ENCODE measurements around the gene RTEL1. TPM values are rescaled to one million over a fixed set of nuclear protein-coding genes. Genes with fewer than 3 reads are reported as not detected.

Gene RTEL1
- total and polyA plus RNA-seq, 9 of the 15 experiments (the other 6 are each of a cell fraction or from before 2014, with no cell fraction given) = 0.36 to 61.0 (median 17.9) TPM

DNA sequence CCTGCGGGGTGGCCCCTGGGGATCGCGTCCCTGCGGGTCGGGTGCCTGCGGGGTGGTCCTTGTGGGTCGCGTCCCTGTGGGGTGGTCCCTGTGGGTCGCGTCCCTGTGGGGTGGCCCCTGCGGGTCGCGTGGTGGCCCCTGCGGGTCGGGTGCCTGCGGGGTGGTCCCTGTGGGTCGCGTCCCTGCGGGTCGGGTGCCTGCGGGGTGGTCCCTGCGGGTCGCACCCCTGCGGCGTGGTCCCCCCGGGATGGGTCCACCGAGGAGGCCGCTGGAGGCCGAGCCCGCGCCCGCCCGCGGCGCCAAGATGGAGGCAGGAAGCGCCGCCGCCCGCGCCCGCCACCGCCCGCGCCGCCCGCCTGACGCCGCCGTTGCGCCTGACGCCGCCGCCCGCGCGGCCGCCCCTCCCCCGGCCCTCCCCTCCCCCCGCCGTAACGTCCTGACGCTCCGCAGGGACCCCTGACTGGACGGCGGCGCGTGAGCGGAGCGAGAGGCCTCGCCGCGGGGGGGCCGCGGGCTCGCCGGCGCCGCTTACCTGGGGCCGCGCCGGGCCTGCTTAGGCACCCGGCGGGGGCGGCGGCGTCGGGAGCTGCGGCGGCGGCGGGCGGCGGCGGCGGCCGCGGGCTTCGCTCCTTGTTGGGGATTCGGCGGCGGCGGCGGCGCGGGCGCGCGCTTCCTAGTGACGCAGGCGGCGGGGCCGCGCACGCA, 31.5 kb upstream of the RTEL1 start, which contains the start of gene GMEB2 (continued):
- TF ChIP-seq E2F3 (CRISPR knock-in tag; IDR thresholded peaks at IDR 0.05) (0 out of 2 replicates have a peak, but pooled peaks have one; percentile 56), CC2D1A (IDR thresholded peaks at IDR 0.05) (no peak), POU5F1 (IDR thresholded peaks at IDR 0.05; ENCODE audit: borderline replicate concordance, low read depth, low read length, partially characterized antibody) (no peak), RFX7 (CRISPR knock-in tag; IDR thresholded peaks at IDR 0.05) (no peak), GABPB2 (CRISPR knock-in tag; conservative IDR thresholded peaks at IDR 0.05) (no peak), BHLHE40 (IDR thresholded peaks at IDR 0.05; ENCODE audit: low read length) (no peak; the same call in 1 of the 2 replicates), BDP1 (IDR thresholded peaks at IDR 0.05; ENCODE audit: insufficient read depth, insufficient read length) (no peak), RB1 (IDR thresholded peaks at IDR 0.05; ENCODE audit: low read depth) (peak; percentile 79), ZNF197 (CRISPR knock-in tag; IDR thresholded peaks at IDR 0.05; ENCODE audit: low read depth) (peak; percentile 92; the same call in 1 of the 2 replicates), ZNF766 (CRISPR knock-in tag; conservative IDR thresholded peaks at IDR 0.05) (peak; percentile 63; the same call in 1 of the 2 replicates), RBM14 (IDR thresholded peaks at IDR 0.05; ENCODE audit: borderline replicate concordance, insufficient read depth, low read depth, low read length) (no peak), MCM7 (IDR thresholded peaks at IDR 0.05) (no peak)
- TF ChIP-seq, protein P1, sequence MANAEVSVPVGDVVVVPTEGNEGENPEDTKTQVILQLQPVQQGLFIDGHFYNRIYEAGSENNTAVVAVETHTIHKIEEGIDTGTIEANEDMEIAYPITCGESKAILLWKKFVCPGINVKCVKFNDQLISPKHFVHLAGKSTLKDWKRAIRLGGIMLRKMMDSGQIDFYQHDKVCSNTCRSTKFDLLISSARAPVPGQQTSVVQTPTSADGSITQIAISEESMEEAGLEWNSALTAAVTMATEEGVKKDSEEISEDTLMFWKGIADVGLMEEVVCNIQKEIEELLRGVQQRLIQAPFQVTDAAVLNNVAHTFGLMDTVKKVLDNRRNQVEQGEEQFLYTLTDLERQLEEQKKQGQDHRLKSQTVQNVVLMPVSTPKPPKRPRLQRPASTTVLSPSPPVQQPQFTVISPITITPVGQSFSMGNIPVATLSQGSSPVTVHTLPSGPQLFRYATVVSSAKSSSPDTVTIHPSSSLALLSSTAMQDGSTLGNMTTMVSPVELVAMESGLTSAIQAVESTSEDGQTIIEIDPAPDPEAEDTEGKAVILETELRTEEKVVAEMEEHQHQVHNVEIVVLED (CRISPR knock-in tag; IDR thresholded peaks at IDR 0.05) = no peak; the same call in 1 of the 2 replicates
- TF ChIP-seq, protein P2, sequence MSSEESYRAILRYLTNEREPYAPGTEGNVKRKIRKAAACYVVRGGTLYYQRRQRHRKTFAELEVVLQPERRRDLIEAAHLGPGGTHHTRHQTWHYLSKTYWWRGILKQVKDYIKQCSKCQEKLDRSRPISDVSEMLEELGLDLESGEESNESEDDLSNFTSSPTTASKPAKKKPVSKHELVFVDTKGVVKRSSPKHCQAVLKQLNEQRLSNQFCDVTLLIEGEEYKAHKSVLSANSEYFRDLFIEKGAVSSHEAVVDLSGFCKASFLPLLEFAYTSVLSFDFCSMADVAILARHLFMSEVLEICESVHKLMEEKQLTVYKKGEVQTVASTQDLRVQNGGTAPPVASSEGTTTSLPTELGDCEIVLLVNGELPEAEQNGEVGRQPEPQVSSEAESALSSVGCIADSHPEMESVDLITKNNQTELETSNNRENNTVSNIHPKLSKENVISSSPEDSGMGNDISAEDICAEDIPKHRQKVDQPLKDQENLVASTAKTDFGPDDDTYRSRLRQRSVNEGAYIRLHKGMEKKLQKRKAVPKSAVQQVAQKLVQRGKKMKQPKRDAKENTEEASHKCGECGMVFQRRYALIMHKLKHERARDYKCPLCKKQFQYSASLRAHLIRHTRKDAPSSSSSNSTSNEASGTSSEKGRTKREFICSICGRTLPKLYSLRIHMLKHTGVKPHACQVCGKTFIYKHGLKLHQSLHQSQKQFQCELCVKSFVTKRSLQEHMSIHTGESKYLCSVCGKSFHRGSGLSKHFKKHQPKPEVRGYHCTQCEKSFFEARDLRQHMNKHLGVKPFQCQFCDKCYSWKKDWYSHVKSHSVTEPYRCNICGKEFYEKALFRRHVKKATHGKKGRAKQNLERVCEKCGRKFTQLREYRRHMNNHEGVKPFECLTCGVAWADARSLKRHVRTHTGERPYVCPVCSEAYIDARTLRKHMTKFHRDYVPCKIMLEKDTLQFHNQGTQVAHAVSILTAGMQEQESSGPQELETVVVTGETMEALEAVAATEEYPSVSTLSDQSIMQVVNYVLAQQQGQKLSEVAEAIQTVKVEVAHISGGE (CRISPR knock-in tag; IDR thresholded peaks at IDR 0.05) = 0 out of 6 replicates have a peak, but pooled peaks of 1 of the 3 experiments have one; percentile 8
- TF ChIP-seq, protein P3, sequence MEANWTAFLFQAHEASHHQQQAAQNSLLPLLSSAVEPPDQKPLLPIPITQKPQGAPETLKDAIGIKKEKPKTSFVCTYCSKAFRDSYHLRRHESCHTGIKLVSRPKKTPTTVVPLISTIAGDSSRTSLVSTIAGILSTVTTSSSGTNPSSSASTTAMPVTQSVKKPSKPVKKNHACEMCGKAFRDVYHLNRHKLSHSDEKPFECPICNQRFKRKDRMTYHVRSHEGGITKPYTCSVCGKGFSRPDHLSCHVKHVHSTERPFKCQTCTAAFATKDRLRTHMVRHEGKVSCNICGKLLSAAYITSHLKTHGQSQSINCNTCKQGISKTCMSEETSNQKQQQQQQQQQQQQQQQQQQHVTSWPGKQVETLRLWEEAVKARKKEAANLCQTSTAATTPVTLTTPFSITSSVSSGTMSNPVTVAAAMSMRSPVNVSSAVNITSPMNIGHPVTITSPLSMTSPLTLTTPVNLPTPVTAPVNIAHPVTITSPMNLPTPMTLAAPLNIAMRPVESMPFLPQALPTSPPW (CRISPR knock-in tag; IDR thresholded peaks at IDR 0.05) = peak; percentile 99
